ENCODE data around the gene SRRT. TPM values are rescaled to one million over a fixed set of nuclear protein-coding genes. Genes with fewer than 3 reads are reported as not detected.

SRRT gene
- polyA plus RNA-seq, 1 donor from 2014 or later = 59.9 TPM

GRCh38 chr7:100825215-100825671, 49.7 kb upstream of the SRRT start:
- Histone ChIP-seq H3K27ac (ENCODE audit: low read length) (no peak overlapping the region), H3K9ac (ENCODE audit: low read length) (no peak overlapping the region), H3K79me2 (replicated peaks; ENCODE audit: insufficient read depth, low read length) (no peaks in the 10 kb centered on the region), H2AFZ (ENCODE audit: low read depth, low read length) (no peak overlapping the region), H3K4me3 (ENCODE audit: low read length) (no peak overlapping the region), H3K36me3 (ENCODE audit: insufficient read depth, low read length) (no peaks in the 10 kb centered on the region), H4K20me1 (ENCODE audit: insufficient read depth) (no peaks in the 10 kb centered on the region), H3K9me2 (ENCODE audit: insufficient read depth, low read length) (no peaks in the 10 kb centered on the region), H3F3A (ENCODE audit: insufficient read depth, low read length, poor library complexity, severe bottlenecking) (no peaks in the 10 kb centered on the region), H3K27me3 (ENCODE audit: insufficient read depth, low read depth, low read length) (peaks cover 27% of the 10 kb centered on the region), H3K9me3 (ENCODE audit: low read length) (no peaks in the 10 kb centered on the region), H3K4me2 (ENCODE audit: low read length) (no peak overlapping the region)
- TF ChIP-seq SMC3 (conservative IDR thresholded peaks at IDR 0.05; ENCODE audit: poor library complexity) = no peak
- TF ChIP-seq EP300 (conservative IDR thresholded peaks at IDR 0.05; ENCODE audit: poor library complexity, severe bottlenecking) = no peak
- no peak for TF ChIP-seq TAF1 (IDR thresholded peaks at IDR 0.05; ENCODE audit: low read depth)
- TF ChIP-seq CTCF (IDR thresholded peaks at IDR 0.05; ENCODE audit: poor library complexity, severe bottlenecking) = no peak
- no peak for TF ChIP-seq EZH2 (IDR thresholded peaks at IDR 0.05; ENCODE audit: borderline replicate concordance, insufficient read depth, low read length, poor library complexity, severe bottlenecking)
- TF ChIP-seq MXI1 (conservative IDR thresholded peaks at IDR 0.05; ENCODE audit: poor library complexity, severe bottlenecking) = no peak
- TF ChIP-seq, protein P1, sequence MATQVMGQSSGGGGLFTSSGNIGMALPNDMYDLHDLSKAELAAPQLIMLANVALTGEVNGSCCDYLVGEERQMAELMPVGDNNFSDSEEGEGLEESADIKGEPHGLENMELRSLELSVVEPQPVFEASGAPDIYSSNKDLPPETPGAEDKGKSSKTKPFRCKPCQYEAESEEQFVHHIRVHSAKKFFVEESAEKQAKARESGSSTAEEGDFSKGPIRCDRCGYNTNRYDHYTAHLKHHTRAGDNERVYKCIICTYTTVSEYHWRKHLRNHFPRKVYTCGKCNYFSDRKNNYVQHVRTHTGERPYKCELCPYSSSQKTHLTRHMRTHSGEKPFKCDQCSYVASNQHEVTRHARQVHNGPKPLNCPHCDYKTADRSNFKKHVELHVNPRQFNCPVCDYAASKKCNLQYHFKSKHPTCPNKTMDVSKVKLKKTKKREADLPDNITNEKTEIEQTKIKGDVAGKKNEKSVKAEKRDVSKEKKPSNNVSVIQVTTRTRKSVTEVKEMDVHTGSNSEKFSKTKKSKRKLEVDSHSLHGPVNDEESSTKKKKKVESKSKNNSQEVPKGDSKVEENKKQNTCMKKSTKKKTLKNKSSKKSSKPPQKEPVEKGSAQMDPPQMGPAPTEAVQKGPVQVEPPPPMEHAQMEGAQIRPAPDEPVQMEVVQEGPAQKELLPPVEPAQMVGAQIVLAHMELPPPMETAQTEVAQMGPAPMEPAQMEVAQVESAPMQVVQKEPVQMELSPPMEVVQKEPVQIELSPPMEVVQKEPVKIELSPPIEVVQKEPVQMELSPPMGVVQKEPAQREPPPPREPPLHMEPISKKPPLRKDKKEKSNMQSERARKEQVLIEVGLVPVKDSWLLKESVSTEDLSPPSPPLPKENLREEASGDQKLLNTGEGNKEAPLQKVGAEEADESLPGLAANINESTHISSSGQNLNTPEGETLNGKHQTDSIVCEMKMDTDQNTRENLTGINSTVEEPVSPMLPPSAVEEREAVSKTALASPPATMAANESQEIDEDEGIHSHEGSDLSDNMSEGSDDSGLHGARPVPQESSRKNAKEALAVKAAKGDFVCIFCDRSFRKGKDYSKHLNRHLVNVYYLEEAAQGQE (IDR thresholded peaks at IDR 0.05; ENCODE audit: borderline replicate concordance) = no peak
- no peak for TF ChIP-seq POLR2AphosphoS5 (IDR thresholded peaks at IDR 0.05)
- no peak for TF ChIP-seq RAD21 (conservative IDR thresholded peaks at IDR 0.05)

- Histone ChIP-seq H4K20me1 (ENCODE audit: insufficient read depth) (no peaks in the 10 kb centered on the region), H3F3A (ENCODE audit: insufficient read depth, low read length, poor library complexity, severe bottlenecking) (no peaks in the 10 kb centered on the region), H3K27me3 (ENCODE audit: insufficient read depth, low read depth, low read length) (peaks cover 27% of the 10 kb centered on the region), H3K9me3 (ENCODE audit: low read length) (no peaks in the 10 kb centered on the region), H3K4me2 (ENCODE audit: low read length) (no peak overlapping the region), H2AFZ (ENCODE audit: low read depth, low read length) (no peak overlapping the region), H3K36me3 (ENCODE audit: insufficient read depth, low read length) (no peaks in the 10 kb centered on the region), H3K9ac (ENCODE audit: low read length) (no peak overlapping the region), H3K4me3 (ENCODE audit: low read length) (no peak overlapping the region), H3K27ac (ENCODE audit: low read length) (no peak overlapping the region), H3K79me2 (replicated peaks; ENCODE audit: insufficient read depth, low read length) (no peaks in the 10 kb centered on the region), H3K9me2 (ENCODE audit: insufficient read depth, low read length) (no peaks in the 10 kb centered on the region)
- TF ChIP-seq MXI1 (conservative IDR thresholded peaks at IDR 0.05; ENCODE audit: poor library complexity, severe bottlenecking) = no peak
- no peak for TF ChIP-seq SMC3 (conservative IDR thresholded peaks at IDR 0.05; ENCODE audit: poor library complexity)
- no peak for TF ChIP-seq POLR2AphosphoS5 (IDR thresholded peaks at IDR 0.05)
- no peak for TF ChIP-seq EZH2 (IDR thresholded peaks at IDR 0.05; ENCODE audit: borderline replicate concordance, insufficient read depth, low read length, poor library complexity, severe bottlenecking)
- no peak for TF ChIP-seq RAD21 (conservative IDR thresholded peaks at IDR 0.05)
- no peak for TF ChIP-seq TAF1 (IDR thresholded peaks at IDR 0.05; ENCODE audit: low read depth)
- TF ChIP-seq, protein P1 (IDR thresholded peaks at IDR 0.05; ENCODE audit: borderline replicate concordance) = no peak
- no peak for TF ChIP-seq CTCF (IDR thresholded peaks at IDR 0.05; ENCODE audit: poor library complexity, severe bottlenecking)
- no peak for TF ChIP-seq EP300 (conservative IDR thresholded peaks at IDR 0.05; ENCODE audit: poor library complexity, severe bottlenecking)
Measured at GRCh38 chr7:100825751-100826513, 49.0 kb upstream of the SRRT start.

Data from neural cell (in vitro differentiated cells).